ENCODE data around the gene MAP3K20.
"Not testable (repeated sequence)": the region's sequence is repeated elsewhere in the genome, so short reads cannot be mapped to it uniquely, and the experiment has no call there.

The MAP3K20 gene

DNA sequence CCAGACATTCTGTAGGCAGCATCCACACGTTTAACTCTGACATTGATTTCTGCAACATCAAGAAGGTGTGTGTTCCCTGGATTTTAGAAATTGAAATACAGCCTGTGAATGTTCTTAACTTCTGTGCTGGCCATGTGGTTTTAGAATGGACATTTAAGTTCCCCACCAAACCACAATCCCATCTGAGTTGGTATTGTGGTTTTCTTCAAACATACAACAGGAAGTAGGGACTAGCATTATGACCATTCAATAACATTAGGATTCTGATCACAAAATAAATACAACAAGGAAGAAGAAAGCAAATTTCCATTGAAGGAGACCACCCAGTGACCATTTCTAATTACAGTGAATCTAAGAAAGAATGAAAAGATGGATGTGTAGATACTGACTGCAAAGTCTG, 51.2 kb downstream of the MAP3K20 start:
- DNase-seq: peak; percentile 66

DNA sequence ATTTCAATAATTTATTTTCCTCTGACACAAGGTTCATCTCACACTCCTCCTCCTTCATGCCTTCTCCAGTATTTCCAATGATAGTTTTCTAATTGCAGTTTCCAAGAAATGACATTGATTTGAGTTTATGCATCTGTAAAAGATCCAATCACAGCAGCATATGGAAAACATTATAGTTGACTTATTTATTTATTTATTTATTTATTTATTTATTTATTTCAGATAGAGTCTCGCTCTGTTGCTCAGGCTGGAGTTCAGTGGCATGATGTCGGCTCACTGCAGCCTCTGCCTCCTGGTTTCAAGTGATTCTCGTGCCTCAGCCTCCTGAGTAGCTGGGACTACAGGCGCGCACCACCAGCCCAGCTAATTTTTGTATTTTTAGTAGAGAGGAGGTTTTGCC, 52.5 kb downstream of the MAP3K20 start:
- not testable (repeated sequence) for DNase-seq

DNA sequence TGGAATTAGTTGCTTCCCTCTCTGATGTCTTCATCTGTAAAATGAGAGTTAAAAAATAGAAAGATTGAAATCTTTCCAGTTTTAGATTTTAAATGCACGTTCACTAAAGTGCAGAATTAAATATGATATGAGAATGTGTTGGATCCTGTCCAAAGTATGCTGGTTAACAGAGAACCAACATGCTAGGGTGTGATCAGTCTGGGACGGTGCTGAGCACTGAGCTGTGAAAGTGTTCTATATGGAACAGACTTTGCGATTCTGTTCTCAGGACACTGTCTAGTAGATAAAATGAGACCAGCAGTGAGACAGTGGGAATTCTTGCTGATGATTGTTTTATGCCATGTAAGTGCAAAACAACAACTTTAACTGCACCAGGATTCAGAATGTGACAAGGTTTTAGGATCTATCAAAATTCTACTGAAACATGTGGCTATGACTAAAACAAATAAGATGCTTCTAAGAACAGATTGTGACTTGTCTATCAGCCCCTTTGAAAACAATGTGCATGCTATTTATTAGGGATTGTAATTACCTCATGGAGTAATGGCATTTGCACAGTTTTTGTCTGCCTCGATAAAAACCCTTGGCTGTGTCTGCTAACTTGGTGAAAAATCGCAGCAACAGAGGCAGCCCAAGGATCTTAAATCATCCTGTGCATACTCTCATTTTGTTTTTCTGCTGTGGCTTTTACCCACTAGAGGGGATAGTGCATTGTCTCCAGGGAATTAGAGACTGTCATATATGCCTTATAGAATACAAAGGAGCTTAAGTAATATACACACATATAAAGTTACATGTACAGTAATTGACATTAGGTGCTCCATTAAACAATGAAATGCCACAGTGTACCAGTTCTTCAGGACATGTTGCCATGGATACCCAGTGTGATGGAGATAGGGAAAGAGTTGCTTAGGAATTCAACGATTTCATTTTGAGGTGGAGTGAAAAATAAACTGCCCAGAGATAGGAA, 55.1 kb downstream of the MAP3K20 start:
- DNase-seq: no peak

DNA sequence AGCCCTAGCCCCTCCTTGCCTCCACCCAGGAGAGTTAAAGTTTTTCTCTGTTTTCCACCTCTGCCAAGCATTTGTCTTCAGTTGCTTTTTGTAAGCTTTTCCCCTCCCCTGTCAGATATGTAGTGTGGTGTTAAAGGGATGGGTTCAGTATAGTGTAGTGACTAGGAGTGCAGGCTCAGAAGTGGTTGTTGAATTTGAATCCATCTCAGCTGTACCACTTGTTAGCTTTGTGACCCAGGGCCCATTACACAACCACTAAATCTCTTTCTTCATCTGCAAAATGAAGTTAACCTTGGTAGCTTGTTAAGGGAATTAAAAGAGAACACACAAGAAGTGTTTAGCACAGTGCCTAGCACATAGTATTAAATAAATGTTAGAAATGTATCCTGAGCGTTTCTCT, 56.9 kb downstream of the MAP3K20 start:
- no peak for DNase-seq

DNA sequence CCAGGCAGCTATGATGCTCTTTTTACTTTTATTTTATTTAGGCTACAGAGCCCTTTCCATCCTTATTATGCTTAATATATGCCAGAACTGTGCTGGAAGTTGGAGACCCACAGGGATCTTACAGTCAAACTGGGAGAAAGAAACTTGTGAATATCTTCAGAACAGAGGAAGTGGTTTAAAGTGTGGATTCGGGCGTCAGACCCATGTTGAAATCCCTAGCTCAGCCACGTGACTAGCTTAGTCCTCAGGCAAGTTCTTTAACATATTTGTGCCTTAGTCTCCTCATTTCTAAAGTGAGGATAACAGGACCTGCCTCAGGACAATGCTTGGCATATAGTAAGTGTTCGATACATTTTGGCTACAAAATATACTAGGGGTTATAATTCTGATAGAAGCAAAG, 59.1 kb downstream of the MAP3K20 start:
- no peak for DNase-seq

DNA sequence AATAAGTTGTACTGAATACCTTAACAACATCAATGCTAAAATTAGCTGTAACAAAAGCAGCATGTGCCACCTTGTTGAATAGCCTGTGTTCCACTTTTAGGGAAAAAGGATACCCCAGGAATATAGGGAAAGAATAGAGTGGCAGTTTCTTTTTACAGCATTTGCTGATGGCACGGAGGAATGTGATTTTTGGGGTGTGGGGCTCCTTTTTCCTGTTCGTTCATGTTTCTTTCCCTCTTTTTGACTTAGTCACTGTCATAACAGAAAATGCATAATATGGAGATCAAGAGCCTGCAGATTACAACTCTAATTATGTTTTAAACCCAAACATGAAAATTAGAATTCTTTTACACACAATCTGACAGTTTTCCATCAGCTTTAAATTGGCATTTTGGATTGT, 60.4 kb downstream of the MAP3K20 start:
- no peak for DNase-seq

DNA sequence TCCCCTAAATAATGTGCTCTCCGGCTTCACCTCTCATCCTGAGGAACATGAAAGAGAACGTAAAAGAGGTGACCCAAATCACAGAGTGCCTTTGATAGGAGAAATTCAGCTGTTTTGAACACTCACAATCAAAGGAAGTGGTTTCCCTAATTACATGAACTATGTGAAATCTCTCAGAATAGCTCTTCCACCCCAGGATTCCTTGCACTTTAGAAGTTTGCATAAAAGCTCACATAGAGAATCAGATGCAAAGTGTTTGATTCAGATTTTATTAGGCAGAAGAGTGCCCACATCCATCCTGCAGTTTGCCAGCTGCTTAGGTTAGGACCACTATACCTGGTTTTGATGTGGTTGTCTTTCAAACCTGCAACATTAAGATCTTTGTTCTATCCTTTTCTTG, 61.0 kb downstream of the MAP3K20 start:
- DNase-seq: no peak

DNA sequence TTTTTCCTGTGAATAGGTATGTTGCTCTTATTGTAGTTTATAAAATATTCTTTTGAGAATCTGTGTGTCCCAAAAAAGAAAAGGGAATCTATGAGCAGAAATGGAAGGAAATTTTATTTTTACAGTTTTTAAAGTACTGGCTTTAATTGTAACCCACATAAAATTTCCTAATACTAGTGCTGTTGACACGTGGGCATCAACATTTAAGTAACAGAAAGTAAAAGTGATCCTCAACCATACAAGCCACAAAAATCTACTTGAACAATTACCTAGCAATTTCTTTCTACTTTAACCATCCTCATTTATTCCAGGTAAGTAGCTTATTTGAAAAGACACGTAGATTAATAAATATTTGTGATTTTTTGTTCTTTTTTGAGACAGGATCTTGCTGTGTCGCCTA, 62.0 kb downstream of the MAP3K20 start:
- no peak for DNase-seq

DNA sequence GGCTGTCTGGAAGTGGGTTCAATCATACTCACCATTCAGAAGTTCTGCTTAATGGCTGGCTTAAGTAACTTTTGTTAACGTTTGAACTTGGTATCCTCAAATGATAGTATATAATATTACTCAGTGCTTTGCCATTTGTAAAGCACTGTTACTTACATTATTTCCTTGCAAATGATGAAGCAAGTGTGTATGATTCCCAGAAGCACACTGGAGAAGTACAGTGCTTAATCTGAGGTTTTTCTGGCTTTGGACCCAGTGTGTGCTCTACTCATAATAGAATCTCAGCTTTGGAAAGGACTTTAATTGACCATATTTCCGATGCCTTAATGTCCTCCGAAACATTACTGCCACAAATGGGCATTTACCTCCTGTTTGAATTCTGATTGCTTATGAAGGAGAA, 63.3 kb downstream of the MAP3K20 start:
- DNase-seq: no peak

DNA sequence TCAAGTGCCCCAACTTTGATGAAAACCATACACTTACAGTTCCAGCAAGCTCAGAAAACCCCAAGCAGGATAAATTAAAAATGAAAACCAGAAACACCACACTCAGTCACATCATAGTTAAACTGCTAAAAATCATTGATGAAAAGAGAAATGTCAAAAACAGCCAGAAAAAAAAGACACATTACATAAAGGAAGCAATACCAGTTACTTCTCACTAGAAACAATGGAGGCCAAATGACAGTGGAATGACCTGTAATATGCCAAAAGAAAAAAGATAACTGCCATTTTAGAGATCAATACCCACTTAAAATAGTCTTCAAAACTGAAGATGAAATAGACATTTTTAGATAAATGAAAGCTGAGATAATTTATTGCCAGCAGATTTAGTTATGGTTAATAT, 66.0 kb downstream of the MAP3K20 start:
- no peak for DNase-seq

DNA sequence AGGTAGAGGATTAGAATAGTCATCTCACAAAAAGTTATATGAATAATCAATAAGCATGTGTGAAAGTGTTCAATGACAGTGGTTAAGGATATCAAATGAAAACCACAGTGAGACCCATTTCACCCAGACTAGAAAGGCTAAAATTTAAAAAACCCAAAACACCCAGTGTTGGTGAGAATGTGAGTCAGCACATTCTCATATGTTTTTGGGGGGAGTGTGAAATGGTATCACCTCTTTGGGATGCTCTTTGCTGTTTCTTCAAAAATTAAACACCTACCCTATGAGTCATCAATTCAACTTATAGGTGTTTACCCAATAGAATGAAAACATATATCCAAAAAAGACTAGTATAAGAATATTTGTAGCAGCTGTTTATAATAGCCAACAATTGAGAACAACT, 69.8 kb downstream of the MAP3K20 start:
- no peak for DNase-seq

DNA sequence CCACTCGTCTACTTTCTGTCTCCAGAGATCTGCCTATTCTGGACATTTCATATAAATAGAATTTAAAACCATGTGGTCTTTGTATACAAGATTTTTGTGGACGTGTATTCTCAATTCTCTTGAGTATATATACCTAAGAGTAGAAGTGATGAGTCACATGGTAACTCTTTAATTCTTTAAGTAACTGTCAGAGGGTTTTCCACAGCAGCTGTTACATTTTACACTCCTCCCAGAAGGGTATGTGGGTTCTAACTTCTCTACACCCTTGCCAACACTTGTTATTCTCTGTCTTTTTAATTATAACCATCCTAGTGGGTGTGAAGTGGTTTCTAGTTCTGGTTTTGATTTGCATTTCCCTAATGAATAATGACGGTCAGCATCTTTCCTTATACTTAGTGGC, 70.9 kb downstream of the MAP3K20 start:
- peak; percentile 56 for DNase-seq

DNA sequence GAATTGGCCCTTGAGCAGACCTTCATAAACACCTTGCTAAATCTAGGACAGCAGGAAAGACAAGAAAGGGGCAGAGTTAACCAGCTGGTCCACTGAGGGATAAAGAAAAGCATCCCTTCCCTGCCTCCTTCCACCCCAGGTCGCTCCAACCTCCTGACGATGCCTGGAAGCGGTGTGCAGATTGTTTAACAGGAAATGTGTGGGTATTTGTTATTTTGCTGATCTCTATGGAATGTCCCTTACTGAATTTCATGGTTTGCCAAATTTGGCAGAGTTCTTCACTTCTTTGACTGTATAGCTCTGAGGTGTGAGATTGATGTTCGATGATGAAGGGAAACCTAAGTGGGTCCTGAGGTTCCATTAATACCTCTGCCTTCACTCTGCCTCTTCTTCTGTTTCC, 72.9 kb downstream of the MAP3K20 start:
- DNase-seq: peak; percentile 58

DNA sequence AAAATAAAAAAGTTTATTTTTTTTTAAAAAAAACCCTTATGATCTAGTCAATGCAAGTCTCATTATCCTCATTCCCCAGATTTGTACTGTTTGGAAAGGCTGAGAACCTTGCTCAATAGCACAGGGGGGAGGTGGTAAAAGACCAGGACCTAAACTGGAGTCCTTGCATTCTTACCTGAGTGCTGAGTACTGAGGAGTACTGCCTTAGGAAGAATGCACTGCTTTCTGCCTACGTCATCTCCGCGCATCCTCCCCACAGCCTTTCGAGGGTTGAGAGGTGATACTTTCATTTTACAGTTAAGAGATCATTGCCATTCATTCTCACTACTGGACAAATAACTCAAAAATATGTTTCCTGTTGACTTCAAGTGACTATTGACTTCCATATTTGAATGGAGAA, 73.8 kb downstream of the MAP3K20 start:
- no peak for DNase-seq

DNA sequence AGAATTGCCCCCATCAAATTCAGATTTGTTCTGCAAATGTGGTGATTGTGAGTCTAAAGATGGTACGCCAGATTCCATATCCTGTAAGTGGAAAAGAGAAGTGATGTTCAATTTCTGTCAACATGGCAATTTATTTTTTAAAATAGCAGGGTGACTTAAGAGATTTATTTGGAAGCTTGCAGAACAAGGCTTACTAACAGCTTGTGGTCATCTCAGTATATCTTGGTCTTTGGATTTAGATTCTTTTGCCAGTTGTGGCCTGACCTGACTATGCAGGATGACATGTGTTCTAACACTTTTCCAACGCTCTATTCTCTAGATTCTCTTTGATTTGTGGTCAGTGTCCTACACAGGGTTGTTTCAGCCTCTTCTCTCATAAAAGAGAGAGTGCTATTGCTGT, 74.4 kb downstream of the MAP3K20 start:
- peak; percentile 82 for DNase-seq

DNA sequence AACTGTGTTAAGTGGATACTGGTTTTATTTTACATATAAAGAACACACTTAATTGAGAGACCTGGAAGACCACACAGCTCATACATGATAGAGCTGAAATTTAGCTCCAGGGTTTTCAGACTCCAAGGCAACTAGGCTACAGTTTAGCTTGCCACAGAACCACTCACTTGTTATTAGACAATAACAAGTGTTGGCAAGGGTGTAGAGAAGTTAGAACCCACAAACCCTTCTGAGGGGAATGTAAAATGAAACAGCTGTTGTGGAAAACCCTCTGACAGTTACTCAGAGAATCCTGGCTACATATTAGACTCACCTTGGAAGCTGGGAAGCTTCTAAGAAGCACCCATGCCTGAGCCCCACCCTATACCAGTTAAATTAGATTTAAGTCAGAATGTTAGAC, 75.3 kb downstream of the MAP3K20 start:
- DNase-seq: no peak

DNA sequence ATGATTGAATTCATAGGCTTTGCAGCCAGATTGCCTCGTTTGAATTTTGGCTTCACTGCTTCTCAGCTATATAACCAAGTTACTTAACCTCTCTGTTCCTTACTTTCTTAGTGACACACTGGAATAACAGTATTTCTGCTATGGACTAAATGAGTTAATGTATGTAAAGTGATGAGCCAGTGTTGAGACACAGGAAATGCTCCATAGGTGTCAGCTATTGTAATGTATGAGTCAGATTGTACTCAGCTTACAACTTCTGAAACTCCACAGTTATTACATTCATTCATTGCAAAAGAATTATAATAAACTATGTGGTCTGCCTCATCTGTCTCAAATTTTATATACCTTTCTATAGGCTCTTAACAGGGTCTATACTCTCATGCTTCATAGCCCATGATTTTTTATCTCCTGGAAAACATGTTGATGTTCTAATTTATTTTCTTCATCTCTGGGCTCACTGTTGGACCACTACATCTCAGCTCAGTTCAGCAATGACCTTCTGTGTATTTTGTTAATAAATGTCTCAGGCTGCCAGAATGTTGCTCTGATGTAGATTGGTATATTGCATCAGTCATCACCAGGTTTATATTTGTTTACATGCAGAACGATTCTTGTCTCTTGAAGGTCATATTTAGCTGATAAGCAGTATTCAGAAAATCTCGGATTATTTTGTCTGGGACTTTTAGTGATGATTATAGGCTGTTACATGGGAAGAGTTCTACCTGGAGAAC, 76.2 kb downstream of the MAP3K20 start:
- peak; percentile 89 for DNase-seq

DNA sequence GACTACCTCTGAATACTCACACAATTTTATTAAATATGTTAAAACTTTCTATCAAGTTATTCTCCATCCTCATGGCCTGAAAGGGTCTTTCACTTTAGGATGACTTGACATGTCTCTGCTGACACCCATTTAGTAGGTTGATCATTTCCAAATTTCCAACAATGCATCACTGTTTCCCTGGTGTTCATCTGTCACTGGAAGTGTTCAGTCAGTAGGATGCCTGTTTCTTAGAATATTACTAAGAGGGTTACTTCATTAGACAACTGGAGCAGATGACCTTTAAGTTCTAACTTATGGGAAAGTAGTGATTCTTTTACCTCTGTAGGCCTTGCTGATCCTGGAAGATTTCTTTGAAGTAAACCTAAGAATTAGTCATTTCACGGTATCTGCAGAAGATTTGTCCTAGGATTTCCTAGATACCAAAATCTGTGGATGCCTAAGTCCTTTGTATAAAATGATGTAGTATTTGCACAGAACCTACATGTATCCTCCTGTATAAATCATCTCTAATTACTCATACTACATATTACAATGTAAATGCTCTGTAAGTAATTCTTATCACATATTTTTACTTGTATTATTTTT, 77.7 kb downstream of the MAP3K20 start:
- no peak for DNase-seq

DNA sequence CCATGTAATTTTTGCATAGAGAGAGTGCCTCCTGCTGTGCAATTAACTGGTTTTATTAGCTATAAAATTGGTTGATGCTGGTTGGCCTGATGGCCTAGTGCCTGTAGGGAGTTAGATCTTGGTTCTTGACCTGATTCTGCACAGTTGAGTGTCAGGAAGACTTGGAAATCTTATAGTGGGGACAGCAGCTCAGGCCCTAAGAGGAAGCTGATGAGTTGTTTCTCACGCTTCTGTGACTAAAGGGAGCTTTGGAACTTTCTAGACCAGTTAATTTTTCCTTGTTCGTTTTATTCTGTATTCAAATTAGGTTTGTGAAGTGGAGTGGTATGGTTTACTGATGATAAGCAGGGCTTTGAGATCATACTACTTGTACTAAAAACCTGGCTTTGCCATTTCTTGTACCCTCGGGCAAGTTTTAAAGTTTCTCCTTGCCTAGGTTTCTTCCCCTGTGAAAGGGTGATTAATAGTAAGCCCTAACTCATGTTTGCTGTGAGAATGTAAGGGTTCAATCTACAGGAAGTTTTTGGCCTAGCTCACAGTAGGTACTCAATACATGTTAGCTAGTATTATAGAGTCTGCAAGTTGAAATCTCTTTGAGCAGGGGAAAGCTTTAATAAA, 82.1 kb downstream of the MAP3K20 start:
- no peak for DNase-seq

DNA sequence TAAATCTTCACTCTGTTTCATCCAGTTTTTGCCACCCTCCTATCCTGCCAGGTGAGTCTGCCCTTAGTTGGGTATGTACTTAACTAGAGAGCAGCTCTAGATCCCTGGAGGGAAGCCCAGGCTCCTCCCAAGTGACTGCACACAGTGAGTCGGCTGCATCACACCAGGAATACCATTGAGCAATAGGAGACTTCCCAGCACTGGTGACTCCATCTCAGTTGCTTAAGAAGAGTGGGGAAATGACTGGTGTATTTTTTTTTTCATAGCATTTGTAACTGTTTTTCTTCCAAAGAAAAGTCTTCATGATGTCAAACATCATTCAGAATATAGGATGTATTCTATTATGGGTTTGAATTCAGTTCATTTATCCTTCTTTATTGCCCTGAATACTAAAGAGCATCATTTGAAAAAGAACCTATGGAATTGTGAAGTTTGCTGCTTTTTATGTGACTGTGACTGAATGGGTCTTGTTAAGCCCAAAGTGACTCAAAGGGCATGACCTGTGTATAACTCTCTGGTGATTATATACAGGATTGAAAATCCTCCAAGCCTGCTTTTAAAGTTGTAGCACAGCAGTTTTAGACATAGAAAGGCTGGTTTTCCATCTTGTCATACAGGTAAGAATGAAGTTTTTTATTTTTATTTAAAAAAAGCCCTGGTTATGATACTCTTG, 84.3 kb downstream of the MAP3K20 start:
- DNase-seq: peak; percentile 96

DNA sequence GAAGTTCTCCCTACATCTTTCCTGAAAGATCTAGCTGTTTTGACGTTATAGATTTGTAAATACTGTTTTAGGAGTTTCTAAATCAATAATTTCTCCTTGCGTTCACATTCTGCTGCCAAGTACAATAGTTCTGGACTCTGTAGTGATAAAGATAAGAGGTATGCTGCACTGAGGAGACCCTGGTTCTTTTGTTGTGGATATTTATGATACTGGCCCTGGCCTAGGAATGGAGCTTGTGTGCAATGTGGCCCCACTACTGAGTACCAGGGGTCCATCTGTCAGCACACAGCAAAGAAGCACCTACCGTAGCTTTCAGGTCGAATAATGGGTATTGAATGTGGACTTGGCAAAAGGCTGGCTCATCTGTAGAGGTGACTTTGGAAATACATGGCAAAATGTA, 85.0 kb downstream of the MAP3K20 start:
- no peak for DNase-seq

DNA sequence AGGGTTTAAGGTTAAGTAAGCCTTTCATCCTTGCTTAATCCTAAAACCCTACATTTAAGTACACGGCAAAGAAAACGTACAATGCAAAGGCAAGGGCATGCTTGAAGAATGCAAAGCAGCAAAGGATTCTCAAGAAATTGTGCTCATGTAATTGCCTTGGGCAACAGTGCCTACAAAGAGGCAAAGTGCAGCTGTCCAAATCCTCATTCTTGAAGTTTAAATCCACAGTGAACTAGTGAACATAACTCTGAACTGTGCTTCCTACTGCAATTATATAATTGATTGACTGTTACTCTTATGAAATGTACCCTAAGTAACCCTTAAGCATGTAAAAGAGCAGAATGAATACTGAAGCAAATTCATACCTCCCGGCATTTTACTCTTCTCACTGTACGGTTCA, 85.4 kb downstream of the MAP3K20 start:
- DNase-seq: no peak

DNA sequence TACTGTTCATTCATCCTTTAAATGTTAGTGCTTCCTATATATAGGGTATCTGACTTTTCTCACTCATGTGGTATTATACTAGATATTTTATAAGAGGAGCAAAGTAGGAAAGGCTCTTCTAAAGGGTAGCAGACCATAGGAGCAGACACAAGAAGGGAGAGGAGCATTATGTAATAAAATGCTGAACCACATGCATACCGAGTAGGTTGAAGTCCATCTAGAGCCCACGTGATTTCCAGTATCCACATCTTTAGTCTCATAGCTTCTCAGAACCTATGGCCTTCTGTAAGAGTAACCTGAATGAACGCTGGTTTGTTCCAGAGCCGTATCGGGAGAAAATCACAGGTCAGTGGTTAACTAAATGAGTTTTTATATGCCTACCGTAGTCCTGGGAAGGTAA, 85.9 kb downstream of the MAP3K20 start:
- DNase-seq: no peak

Data from fibroblast of skin of abdomen (primary cell).